WI38 (cell line): ENCODE data around the gene SCARF1.
"Not testable (repeated sequence)": the region's sequence is repeated elsewhere in the genome, so short reads cannot be mapped to it uniquely, and the experiment has no call there.

Source experiments
- H3K4me3 ChIP-seq: 2 replicates; pipeline ENCODE4 v1.5.1; 2011; ENCODE audit warnings: low read depth, mild to moderate bottlenecking, control low read depth, low read length
- CTCF ChIP-seq: IDR thresholded peaks from 2 replicates; pipeline ENCODE4 v1.5.1; 2012; ENCODE audit warnings: low read depth, mild to moderate bottlenecking, control low read depth, low read length

The SCARF1 gene

GRCh38 chr17:1676401-1676800 lies 30.9 kb upstream of the SCARF1 start:
- no peak for TF ChIP-seq CTCF
- no peak overlapping the region for H3K4me3 ChIP-seq

DNA sequence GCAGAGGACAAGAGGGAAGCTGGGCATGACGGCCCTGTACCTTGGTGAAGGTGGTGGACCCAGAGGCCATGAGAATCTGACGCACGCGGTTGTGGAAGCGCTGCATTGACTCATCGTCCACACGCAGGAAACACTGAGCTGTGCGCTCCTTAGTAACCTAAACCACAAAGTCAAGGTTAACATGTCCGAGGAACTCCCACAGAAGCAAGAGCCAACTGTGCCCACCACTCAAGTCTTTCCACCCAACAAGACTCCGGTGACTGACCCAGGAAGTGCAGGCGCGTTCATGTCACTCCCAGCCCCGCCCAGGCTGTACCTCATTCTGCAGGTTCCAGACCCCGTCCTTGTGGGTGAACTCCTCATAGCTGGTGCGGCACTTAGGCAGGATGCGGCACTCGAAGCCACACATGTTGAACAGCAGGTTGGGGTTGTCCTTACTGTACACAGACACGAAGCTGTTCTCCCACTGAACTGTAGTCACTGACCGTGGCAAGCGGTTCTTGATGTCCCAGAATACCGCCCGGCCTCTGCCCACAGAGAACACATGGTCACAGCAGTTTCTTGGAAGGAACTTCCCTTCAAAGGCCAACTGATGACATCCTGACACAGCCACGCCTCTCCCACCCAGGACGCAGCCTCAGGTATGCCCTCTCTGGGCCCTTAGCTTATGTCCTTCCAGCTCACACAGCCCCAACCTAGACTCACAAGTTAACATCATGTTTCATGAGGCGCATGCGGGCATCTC lies 27.7 kb upstream of the SCARF1 start:
- no peak overlapping the region for H3K4me3 ChIP-seq
- TF ChIP-seq CTCF = no peak

DNA sequence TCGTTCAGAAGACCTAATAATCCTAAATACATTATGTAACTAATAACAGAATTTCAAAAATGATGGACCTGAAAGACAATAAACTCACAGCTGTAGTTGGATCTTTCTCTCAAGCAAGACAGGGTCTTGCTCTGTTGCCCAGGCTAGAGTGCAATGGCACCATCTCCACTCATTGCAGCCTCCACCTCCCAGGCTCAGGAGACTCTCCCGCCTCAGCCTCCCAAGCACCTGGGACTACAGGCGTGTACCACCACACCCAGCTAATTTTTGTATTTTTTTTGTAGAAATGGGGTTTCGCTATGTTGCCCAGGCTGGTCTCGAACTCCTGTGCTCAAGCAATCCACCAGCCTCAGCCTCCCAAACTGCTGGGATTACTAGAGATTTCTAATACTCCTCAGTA lies 18.4 kb upstream of the SCARF1 start:
- not testable (repeated sequence) for H3K4me3 ChIP-seq

- no peak for TF ChIP-seq CTCF
- H3K4me3 ChIP-seq = no peak overlapping the region
Measured at GRCh38 chr17:1661045-1661444, 15.5 kb upstream of the SCARF1 start.

DNA sequence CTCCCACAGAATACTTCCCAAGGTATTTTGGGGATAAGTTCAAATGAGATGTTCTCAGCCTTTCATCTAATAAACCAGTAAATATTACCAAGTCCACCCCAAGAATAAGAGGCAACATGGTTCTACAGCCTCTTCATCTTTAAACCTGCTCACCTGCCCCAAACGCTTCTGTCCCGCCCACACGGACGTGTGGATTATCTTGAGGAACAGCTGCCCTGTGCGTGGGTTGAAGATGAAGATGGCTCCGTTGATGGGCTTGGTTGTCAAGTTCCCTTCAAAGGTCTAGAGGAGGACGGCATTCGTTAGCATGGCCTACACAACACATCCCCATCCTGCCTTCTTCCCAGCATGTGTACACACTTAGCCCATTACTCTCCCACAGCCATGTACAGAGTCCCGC lies 12.6 kb upstream of the SCARF1 start:
- TF ChIP-seq CTCF = no peak

DNA sequence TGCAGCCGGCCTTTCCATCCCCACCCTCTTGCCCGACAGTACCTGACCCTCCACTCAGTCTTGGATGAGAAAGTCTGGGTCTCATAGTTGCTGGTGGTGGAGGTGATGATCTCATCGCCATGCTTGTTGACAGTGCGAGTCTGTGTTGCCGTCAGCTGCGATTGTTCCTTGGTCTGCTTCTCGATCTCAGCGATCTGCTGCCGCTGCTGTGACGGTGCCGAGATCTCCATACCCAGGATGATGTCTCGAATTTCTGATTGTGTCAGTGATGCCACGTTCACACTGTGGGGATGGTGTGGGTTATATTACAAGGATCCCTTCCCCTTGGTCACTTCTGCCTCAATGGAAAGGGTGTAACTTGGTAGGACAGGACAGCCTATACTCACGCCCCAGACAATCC lies 8.2 kb upstream of the SCARF1 start:
- TF ChIP-seq CTCF = no peak
- no peak overlapping the region for H3K4me3 ChIP-seq

More for the DNA sequence above, 12.6 kb upstream of the SCARF1 start:
- H3K4me3 ChIP-seq = no peak overlapping the region

- H3K4me3 ChIP-seq = not testable (repeated sequence)
Measured at GRCh38 chr17:1652794-1653193, 7.3 kb upstream of the SCARF1 start.

- H3K4me3 ChIP-seq = no peak overlapping the region
- no peak for TF ChIP-seq CTCF
Measured at GRCh38 chr17:1651559-1651844, 6.0 kb upstream of the SCARF1 start.
